Activated CD4-positive, alpha-beta T cell treated with anti-CD3 and anti-CD28 coated beads, Interleukin-2, amount 50 U/mL, for 1 hour (primary cell): ENCODE results near the gene FRY.

Experiments used
- DNase-seq: peaks from one replicate; pipeline ENCODE4 v3.0.0-alpha.2; 2020

Gene FRY

GRCh38 chr13:32017474-32017873 is 14.1 kb upstream of the FRY start:
- no peak for DNase-seq

GRCh38 chr13:32019612-32020233 is 11.9 kb upstream of the FRY start:
- DNase-seq, result no peak

- DNase-seq, result no peak
Observed at GRCh38 chr13:32021785-32022184, 9.8 kb upstream of the FRY start.

GRCh38 chr13:32022311-32022710 is 9.3 kb upstream of the FRY start:
- DNase-seq, result no peak

- DNase-seq, result no peak
Observed at GRCh38 chr13:32023096-32023495, 8.5 kb upstream of the FRY start.

- no peak for DNase-seq
Observed at GRCh38 chr13:32023698-32024097, 7.9 kb upstream of the FRY start.

GRCh38 chr13:32024750-32025149 is 6.8 kb upstream of the FRY start:
- no peak for DNase-seq

GRCh38 chr13:32025730-32026129 is 5.8 kb upstream of the FRY start:
- DNase-seq, result no peak

GRCh38 chr13:32026623-32027022 is 5.0 kb upstream of the FRY start:
- no peak for DNase-seq

GRCh38 chr13:32028711-32029110 is 2.9 kb upstream of the FRY start:
- no peak for DNase-seq

- DNase-seq, result no peak
Observed at GRCh38 chr13:32029684-32030083, 1.9 kb upstream of the FRY start.

- DNase-seq, result no peak
Observed at GRCh38 chr13:32031815-32032370, 319 bp downstream of the FRY start.

GRCh38 chr13:32032759-32033158 is 1.2 kb downstream of the FRY start:
- no peak for DNase-seq

- DNase-seq, result no peak
Observed at GRCh38 chr13:32033744-32034143, 2.2 kb downstream of the FRY start.

- DNase-seq, result no peak
Observed at GRCh38 chr13:32035716-32036115, 4.1 kb downstream of the FRY start.

GRCh38 chr13:32036126-32036695 is 4.6 kb downstream of the FRY start:
- DNase-seq, result no peak

GRCh38 chr13:32036757-32037156 is 5.2 kb downstream of the FRY start:
- DNase-seq, result no peak

GRCh38 chr13:32037471-32037870 is 5.9 kb downstream of the FRY start:
- no peak for DNase-seq

- DNase-seq, result no peak
Observed at GRCh38 chr13:32038343-32038742, 6.8 kb downstream of the FRY start.

GRCh38 chr13:32039056-32039455 is 7.5 kb downstream of the FRY start:
- no peak for DNase-seq

GRCh38 chr13:32039528-32039927 is 8.0 kb downstream of the FRY start:
- DNase-seq, result no peak

GRCh38 chr13:32040052-32040642 is 8.6 kb downstream of the FRY start:
- DNase-seq, result no peak

- no peak for DNase-seq
Observed at GRCh38 chr13:32040689-32041088, 9.1 kb downstream of the FRY start.

GRCh38 chr13:32041429-32041828 is 9.9 kb downstream of the FRY start:
- no peak for DNase-seq

- DNase-seq, result no peak
Observed at GRCh38 chr13:32042551-32042950, 11.0 kb downstream of the FRY start.
